GM21367 (cell line): ENCODE results near the gene SSTR5.

Experiments used
- ATAC-seq: cut with Tn5 transposase; IDR thresholded peaks from one replicate; pipeline ENCODE4 v1.9.1; 2021; ENCODE audit not compliant: unreplicated experiment

The SSTR5 gene

GRCh38 chr16:1039762-1040161 lies 32.8 kb upstream of the SSTR5 start:
- no peak for ATAC-seq

GRCh38 chr16:1040346-1040745 lies 32.2 kb upstream of the SSTR5 start:
- no peak for ATAC-seq

DNA sequence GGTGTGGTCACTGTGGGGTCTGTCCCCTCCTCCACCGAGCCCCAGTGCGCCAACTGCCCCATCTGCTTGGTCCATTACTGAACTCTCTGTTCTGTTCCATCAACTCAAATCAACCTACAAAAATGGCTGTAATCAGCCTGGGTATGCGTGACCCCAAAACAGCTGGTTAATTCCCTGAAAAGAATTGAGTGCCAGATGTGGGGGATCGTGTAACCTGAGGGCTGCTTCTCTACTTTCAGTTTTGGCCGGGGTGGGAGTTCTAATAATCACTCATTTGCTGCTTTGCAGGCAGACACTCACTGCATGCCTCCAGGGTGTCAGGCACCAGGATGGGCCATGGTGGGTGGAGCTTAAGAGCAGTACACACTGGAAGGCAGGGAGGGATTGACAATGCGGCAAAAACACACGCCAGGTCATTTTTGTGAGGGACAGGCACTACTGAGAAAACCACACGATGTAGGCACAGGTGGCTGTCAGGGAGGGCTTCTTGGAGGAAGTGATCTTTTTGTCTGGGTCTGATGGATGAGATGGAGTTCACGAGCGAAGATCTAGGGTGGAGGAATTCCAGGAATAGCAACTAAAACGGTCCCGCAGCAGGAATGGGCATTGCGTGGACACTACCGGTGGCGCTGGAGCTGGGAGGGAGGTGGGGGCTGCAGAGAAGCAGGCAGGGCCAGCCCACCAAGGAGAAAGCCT lies 30.4 kb upstream of the SSTR5 start:
- no peak for ATAC-seq

DNA sequence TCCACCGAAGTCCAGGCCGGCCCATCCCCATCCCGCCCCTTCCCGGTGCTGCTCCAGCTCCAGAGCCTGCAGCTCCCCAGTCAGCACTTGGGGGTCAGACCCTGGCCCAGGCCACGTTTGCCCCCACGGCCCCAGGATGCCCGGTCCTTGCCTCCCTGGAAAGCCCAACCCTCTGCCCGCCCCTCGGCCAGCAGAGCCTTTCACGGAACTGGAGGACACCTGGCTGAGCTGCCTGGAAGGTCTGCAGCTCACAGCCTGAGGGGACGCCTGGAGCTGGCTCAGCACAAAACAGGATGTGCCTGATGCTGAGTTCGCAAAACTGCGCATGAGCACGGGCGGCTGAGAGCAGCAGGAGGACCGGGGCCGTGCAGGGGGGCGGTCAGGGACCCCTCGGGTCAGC lies 29.7 kb upstream of the SSTR5 start:
- ATAC-seq = no peak

DNA sequence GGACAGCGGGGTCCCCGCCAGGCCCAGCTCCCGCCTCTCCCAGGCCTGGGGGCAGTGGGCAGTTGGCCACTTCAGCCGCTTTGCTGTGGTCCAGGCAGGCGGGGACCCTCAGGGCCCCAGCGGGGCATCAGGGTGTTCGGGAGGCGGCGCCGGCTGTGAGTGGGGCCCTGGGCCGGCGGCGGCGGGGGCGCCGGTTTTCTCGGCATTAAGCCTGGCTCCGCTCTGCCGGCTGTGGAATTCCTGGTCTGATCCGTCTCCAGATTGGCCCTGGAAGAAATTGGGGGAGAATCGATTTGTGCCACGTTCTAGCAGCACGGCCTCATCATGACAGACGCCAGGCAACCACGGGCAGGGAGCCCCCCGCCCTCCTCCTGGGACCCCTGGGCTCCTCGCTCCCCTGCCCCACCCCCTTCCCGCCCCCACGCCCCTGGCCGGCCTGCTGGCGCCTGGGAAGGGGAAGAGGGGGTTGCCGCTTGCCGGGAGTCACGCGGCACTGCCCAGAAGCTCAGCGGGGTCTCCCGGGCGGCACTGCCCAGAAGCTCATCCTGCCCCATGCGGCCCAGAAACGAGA lies 28.6 kb upstream of the SSTR5 start:
- no peak for ATAC-seq

GRCh38 chr16:1044460-1045309 lies 27.9 kb upstream of the SSTR5 start:
- ATAC-seq = no peak

DNA sequence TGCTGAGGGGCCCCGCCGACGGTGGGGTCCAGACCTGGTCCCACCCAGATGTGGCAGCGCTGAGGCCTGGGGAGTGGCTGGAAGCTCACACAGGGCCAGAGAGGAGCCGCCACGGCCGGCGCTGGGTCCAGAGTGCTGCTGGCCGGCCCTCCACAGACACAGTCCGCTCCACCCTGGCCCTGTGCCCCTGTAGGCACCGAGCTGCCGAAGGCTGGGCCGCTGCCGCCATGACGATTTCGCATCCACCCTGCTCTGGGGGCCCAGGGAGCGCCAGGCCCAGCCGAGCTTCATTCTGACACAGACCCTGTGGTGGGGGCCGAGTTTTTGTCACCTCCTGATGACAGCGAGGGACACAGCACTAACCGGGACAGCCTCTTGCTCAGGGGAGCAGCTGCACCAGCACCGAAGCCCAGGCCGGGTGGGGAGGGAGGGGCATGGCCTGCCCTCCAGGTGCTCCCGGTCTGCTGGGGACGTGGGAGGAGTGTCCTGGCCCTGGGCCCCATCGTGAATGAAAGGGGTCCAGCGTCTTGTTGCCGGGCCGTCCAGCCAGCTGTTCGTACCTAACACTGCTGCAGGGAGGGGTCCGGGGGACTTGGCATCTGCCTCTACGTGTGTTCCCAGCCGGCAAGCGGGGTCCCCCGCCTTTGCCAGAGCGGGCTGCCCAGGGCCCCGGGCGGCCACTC lies 27.1 kb upstream of the SSTR5 start:
- ATAC-seq = no peak

GRCh38 chr16:1045993-1046911 lies 26.3 kb upstream of the SSTR5 start:
- no peak for ATAC-seq

GRCh38 chr16:1047123-1047522 lies 25.4 kb upstream of the SSTR5 start:
- no peak for ATAC-seq

- ATAC-seq = no peak
These were observed 24.7 kb upstream of the SSTR5 start for GRCh38 chr16:1047801-1048200.

GRCh38 chr16:1048442-1049112 lies 24.0 kb upstream of the SSTR5 start:
- no peak for ATAC-seq

- no peak for ATAC-seq
These were observed 23.2 kb upstream of the SSTR5 start for GRCh38 chr16:1049113-1049975.

DNA sequence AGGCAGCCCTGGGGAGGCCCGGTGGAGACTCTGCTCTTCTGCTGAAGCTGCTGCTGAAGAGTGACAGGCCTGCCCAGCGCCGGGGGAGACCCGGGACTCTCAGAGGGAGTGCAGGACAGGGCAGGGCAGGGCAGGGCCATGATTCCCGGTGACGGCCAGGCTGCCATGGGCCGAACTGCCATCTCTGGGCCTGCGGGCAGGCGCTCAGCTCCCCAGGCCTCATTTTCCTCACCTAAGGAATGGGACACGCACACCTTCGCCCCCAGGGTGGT lies 22.6 kb upstream of the SSTR5 start:
- no peak for ATAC-seq

DNA sequence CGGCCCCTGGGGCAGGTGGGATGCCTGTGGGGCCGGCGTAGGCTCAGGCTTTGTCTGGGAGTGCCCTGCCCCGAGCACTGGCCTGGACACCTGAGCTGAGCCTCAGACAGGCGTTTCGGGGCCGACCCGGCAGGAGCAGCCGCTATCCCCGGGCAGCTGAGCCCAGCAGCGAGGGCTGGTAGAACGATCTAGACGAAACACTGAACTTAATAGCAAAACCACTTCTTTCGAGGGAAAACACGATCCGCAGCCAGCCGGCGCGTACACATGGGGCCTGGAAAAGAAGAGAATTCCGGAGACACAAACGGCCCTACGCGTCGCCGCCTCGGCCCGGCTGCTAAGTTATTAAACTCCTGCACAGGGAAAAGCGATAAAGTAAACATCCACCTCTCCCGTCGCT lies 22.0 kb upstream of the SSTR5 start:
- ATAC-seq = no peak

- ATAC-seq = no peak
These were observed 21.6 kb upstream of the SSTR5 start for GRCh38 chr16:1050921-1051320.

- ATAC-seq = no peak
These were observed 21.1 kb upstream of the SSTR5 start for GRCh38 chr16:1051446-1051845.

GRCh38 chr16:1052721-1053120 lies 19.8 kb upstream of the SSTR5 start:
- ATAC-seq = no peak

DNA sequence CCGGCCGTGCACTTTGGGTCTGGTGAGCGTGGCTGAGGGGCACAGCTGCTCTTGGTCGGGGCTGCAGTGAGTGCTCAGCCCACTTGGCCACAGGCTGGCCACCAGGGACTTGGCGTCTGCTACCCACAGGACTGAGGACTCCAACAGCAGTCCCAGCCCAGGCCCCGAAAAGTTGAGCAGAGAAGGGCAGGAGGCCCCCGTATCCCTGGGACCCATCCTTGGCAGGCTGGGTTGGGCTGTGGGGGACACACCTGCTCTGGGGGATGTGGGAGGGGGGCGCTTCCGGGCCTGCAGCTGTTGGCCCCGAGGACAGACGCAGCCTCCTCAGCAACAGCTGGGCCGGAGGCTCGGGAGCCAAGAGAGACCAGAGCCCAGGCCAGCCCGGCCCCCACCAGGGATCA lies 19.4 kb upstream of the SSTR5 start:
- no peak for ATAC-seq

DNA sequence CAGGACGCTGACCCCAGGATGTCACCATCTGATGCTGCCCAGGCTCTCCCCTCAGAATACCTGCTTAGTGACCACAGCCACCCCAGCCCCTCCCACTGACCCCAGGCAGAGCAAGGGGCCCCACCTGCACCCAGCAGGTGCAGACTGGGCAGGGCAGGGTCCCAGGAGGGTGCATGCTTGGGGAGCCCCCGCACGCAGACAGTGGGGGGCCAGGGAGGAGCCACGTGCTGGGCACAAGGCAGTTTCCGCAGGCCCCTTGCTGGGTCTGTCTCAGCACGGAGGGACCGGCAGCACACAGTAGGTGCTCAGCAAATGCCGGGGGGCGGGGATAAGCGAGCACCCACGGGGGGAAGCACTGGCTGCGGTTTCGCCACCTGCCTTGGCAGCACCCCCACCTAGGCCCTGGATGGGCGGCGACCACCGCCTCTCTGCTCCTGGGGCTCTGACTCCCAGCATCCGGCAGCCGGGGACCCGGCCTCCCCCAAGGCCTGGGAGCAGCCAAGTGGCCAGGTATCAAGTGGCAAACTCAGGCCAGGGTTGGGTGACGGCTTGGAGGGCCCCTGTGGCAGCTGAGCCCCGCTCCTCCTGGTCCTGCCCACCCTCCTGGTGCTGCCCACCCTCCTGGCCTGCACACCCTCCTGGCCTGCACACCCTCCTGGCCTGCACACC lies 18.7 kb upstream of the SSTR5 start:
- no peak for ATAC-seq
